HG03378 (cell line): ENCODE results near the gene DISP2.

Source experiments
- ATAC-seq: cut with Tn5 transposase; IDR thresholded peaks from one replicate; pipeline ENCODE4 v1.9.1; 2021; ENCODE audit warnings: mild to moderate bottlenecking, moderate library complexity; ENCODE audit not compliant: unreplicated experiment

DISP2 gene

DNA sequence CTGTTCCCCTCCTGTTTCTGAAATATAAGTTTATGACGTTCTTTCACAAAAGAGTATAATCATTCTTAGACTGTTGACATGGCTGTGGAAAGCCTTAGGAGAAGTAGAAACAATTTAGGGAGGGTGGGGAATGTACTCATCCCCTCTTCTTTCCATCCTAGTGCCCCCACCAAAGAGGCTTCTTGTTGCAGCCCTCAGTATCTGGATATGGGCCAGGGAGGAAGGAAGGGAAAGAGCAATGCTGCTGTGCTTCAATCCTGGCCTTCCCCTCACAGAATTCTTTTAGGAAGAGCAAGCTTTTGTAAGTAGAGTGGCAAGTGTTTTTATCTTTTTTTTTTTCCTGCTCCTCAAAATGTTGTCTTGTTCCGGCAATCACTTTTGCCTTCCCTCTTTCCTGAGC, 32.8 kb upstream of the DISP2 start:
- ATAC-seq, result no peak

- no peak for ATAC-seq
Observed at GRCh38 chr15:40325700-40326099, 32.3 kb upstream of the DISP2 start.

DNA sequence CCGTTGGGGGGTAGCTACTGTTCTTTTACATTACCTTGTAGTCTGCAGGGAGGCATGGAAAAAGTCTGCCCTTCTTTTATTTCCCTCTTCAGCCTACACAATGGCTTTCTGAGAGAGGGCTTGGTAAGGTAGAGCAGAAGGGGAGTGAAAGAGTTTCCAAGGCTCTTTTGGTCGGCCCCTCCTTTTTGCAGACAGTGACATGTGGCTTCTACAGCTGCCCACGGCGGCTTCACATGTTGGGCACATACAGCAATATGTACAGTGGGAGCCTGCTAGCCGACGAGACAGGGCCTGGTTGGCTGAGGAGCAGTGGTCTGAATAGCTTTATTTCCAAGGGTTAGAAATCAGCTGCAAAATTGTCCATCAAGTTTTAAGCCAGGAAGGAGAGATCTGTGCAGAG, 30.6 kb upstream of the DISP2 start:
- no peak for ATAC-seq

GRCh38 chr15:40328176-40328575, 29.8 kb upstream of the DISP2 start:
- ATAC-seq, result no peak

DNA sequence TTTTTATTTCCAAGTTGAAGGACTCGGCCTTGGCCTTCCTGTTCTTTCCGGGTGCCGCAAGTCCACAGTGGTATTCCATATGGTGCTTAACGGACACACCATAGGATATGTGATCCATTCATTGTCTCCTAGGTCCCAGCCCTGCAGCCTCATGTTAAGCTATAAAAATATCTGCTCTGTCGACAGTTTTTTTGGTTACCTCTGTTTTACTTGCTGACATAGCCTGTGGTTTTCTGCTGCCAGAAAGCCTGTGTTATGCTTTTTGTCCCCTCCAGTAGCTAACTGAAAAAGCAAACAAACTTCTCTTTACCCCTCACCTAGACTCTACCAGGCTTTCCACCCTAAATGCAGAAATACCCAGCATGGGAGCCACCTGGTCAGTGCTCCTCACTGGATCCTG, 29.3 kb upstream of the DISP2 start:
- ATAC-seq, result no peak

DNA sequence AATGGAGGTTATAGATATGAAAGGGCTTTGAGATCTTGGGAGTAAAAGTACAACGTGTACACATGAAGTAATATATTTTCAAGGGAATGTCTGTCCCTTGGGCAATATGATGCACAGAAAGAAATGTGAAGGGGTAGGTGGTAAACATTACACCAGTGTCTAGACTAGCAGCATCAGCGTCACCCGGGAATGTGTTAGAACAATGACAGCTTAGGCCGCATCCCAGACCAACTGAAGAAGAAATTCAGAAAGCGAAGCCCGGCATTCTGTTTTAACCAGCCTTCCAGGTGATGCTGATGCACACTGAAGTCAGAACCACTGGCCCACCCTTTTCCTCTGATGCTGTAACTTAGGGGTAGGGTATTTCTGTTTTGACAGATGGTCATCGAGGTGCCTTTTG, 28.2 kb upstream of the DISP2 start:
- ATAC-seq, result no peak

DNA sequence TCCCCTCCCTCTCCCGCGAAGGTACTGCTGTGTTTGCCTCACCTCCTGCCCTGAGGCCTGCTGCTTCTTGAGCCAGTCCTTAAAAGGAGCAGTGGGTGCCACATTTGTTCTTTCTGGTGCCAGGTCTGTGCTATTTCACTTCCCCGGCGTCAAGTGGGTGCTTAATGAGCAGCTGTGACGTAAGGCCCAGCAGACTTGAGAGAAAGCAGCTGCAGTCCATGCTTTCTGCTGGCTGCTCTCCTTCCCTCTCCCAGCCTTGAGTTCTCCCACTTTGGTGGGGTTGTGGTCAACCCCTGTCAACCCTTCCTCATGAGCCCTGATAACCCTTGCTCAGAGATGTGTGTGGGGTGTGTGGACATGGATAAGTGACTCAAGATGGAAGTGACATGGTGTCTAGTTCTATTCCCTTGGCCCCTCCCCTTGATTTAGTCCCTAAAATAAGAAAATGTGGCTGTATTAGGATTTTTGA, 27.6 kb upstream of the DISP2 start:
- ATAC-seq, result no peak

- ATAC-seq, result no peak
Observed at GRCh38 chr15:40331026-40331425, 27.0 kb upstream of the DISP2 start.

DNA sequence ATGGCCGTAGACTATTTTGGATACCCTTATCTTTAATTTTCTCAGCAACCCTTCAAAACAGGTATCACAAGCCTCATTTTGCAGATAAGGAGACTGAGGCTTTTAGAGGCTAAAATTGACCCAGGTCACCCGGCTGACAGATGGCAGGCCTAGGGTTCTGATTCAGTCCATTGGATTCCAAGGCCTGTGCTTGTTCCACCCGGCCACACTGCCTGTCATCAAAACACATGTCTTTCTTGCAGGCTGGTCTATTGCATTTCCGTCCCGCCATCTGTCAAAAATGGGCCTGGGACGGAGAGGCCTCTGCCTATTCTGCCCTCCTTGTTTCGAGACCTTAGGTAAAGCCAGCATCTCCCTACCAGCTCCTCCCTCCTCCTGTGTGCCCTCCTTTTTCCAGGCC, 26.4 kb upstream of the DISP2 start:
- no peak for ATAC-seq

DNA sequence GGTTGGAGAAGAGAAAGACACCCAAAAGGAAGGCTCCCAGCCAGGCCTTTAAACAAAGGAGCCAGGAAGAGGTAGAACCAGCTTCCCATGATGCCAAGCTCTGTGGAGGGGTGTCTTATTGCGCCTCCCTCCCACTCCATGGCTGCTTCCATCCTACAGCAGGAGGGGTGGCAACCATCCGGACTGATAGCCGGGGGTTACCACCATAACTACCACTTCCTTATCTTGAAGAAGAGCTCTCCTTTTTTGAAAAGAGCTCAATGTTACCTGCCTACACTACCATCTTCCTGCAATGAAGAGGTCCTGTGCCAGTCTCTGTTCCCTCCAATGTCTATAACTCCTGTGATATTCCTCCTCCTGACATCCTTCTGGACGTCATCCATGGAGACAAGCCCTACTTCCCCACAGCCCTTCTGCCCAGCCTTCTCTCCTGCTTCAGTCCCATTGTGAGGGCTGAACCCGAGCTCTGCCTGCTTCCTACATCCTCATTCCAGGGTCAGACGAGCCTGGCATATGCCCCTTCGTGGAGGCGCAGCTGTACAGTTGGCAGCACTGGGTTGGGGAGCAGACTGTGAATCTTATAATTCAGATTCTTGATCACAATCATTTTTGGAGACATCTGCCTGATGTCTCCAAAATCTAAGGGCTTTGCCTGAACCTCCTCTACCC, 25.8 kb upstream of the DISP2 start:
- no peak for ATAC-seq

- ATAC-seq, result no peak
Observed at GRCh38 chr15:40333922-40334492, 24.0 kb upstream of the DISP2 start.

GRCh38 chr15:40334541-40334940, 23.5 kb upstream of the DISP2 start:
- ATAC-seq, result no peak

DNA sequence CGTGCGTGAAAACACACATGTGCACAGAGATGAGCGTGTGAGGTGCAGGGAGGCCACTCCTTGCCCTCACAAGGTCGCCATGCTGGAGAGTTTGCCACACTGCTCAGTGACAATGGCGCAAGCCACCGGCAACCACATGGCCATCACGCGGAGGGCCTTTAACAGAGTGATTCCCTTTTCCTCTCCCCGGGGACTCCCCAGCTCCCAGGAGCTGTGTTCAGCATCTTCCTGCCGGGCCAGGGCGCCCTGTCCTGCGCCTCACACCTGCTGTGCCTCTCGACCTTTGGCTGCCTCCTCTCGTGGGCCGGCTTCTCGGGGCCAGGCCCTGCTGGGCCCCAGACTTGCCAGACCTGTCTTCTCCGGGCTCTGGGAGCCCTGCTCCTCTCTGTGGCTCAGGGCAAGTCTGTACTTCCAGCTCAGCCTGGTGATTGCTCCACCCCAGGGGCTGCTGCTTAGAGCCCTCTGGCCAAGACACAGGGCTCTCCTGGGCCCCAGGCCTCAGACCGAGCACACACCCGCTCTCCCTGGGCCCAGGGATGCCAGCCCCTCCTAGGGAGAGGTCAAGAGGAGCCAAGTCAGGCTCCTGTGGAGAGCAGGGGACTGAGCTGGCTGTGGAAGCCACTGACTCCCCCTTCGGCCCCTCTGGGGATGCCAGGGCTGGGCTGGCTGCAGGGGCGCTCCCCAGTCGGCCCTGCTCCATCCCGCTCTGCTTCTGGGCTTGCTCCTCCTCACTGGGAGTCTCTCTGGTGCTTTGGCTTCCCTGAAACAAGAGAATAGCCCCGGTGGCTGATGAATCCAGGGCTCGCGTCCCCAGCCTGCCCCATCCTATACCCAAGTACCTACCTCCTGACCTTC, 22.9 kb upstream of the DISP2 start:
- ATAC-seq, result no peak

GRCh38 chr15:40335938-40336743, 21.9 kb upstream of the DISP2 start:
- no peak for ATAC-seq

DNA sequence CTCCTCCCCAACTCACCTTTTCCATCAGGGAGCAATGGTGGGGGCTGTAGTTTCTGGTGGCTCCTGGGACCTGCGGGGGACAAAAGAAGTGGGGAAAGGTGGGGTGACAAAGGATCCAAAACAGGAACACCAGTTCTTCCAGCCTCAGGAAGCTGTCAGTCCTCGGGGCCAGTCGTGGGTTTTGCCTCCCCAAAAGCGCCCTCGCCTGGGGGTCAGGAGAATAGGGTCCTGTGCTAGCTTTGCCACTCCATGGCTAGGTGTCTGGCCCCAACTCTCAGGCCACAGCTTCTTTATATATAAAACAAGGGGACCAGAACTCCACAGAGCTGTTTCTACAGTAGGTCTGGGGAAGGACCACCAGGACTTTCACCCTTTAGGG, 21.3 kb upstream of the DISP2 start:
- ATAC-seq, result no peak

GRCh38 chr15:40337597-40337996, 20.4 kb upstream of the DISP2 start:
- ATAC-seq, result no peak

GRCh38 chr15:40338041-40338657, 19.9 kb upstream of the DISP2 start:
- ATAC-seq, result no peak

DNA sequence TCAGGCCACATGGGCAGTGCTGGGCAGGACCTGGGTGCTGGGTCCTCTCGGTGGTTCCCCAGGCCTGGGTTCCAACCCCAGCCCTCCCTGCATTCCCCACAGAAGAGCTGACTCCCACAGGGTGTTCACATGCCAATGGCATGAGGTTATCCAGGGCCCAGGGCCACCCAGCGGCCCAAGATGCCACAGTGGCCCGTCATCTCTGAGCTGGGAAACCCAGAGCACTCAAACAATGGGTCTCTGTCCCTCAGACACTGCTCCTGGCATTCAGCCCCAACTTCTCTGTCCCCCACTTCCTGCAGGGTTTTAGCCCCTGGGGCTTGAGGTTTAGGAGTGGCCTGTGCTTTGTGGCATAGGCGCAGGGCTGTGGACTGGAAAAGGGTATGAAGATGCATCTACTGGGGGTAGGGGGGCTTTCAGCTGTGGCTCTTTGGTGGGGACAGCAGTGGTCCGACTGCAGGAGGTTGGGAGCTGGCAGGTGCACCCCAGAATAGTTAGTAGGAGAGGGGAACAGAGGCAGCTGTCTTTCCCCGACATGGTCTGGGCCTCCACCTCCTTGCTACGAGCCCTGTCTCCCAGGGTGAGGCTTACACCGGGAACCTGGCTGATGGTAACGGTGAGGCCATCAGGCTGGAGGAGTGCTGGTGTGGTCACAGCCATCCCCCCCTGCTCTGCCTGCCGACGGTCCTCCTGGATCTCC, 18.9 kb upstream of the DISP2 start:
- no peak for ATAC-seq

DNA sequence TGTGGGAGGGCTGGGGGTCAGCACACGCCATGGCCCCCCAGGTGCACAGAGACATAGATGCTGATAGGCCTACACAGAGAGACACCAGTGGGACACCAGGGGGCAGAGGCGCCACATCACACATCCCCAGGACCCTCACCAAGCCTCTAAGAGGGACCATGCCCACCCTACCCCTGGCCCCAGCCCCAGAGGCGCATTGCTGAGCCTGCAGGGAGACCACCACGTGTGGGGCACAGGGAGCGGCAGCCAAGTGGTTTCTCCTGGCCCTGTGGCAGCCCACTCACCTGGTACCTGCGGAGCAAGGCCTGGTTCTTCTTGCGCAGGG, 18.4 kb upstream of the DISP2 start:
- no peak for ATAC-seq

- ATAC-seq, result no peak
Observed at GRCh38 chr15:40340038-40340739, 17.8 kb upstream of the DISP2 start.
